GM19455 (cell line): ENCODE results near the gene PMP22.

Source experiments
- ATAC-seq: cut with Tn5 transposase; IDR thresholded peaks from one replicate; pipeline ENCODE4 v1.9.1; 2021; ENCODE audit not compliant: unreplicated experiment

PMP22 gene

DNA sequence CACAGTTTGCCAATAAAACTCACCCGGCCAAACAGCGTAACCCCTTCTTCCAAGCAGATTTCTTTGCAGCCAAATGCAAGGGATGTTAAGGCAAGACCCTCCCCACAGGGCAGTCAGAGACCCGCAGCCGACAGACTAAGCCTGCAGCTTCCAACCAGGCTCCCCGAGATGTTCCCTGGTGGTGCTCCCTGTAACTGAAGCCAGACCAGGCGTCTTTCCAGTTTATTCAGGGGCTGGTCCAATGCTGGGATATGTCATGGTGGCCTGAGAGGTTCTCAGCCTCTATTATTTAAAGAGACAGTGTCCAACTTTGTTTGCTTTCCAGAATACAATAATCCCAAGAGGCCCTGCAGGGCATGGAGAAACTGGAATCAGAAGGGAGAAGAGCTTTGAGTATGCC lies at the start of gene PMP22:
PMP22 (minus strand) TSS at position 196 of the 400 bp plus-strand sequence. CDS start 4,599 bp downstream, outside the sequence.
- no peak for ATAC-seq

DNA sequence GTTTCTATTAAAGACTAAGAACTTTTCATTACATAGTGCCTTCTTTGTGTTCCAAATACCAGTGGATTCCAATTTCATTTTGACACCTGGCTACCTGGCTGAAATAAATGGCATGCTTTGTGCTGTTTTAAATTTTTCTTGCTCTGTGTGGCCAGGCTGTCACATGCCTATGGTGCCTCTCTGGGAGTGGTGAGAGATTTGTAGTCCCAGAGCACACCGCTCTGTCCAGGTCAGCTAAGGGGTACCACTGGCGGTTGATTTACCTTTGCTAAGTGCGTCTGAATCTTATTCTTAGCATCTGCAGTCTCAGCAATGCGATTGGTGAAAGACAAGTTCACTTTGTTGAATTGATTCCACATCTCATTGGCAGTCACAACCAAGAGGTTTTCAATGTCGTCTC lies 46.9 kb upstream of the PMP22 start:
- ATAC-seq, result no peak

DNA sequence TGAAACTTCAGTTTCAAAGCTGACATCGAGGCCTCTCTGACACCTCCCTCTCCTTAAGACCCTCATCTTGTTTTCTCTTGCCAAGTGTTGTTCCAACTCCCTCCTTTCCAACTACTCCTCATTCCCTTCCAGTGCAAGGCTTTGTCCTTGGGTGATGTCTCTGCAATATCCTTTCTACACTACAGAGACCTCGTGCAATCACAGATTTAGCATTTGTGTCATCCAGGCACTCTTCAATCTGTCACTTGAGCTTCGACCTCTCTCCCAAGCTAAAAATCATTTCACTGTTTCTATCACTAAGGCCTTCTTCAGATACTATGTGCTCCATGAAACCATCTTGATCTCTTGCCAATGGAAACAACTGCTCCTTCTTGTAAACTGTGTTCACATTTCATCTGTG lies 44.7 kb upstream of the PMP22 start:
- no peak for ATAC-seq

DNA sequence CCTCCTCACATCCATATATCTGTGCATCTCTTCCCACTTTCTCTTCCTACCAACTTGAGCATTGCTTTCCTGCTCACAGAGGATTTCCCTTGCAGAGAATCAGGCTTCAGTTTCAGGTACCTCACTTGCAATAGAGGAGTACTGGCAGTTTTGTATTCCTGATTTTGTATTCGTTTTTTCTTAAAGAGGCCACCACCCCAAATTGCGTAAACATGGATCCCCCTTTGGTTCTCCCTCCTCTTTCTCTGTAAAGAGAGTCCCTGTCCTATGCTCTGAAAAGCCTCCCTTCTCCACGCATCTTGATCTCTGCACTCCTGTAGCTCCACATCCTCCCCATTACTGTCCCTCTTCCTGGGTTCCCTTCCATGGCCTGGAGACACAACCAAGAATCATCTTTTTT lies 44.1 kb upstream of the PMP22 start:
- no peak for ATAC-seq

DNA sequence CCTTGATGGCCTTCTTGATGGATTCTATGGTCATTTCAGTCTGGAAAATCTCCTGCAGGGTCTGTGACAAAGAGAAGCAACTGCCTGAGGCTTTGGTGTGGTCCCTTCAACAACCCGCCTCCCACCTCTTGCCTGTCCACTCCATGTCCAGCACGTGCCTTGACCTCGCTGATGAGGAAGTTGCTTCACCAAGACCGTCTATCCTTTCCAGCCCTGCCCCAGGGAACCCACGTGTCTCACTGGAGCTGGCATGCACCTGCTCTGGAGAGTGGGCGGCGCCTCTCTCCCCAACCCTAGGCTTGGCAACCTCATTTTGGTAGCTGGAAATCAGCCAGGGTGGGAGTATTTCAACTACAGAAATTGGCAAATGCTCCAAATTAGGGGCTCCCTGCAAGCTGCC lies 43.6 kb upstream of the PMP22 start:
- ATAC-seq, result no peak

DNA sequence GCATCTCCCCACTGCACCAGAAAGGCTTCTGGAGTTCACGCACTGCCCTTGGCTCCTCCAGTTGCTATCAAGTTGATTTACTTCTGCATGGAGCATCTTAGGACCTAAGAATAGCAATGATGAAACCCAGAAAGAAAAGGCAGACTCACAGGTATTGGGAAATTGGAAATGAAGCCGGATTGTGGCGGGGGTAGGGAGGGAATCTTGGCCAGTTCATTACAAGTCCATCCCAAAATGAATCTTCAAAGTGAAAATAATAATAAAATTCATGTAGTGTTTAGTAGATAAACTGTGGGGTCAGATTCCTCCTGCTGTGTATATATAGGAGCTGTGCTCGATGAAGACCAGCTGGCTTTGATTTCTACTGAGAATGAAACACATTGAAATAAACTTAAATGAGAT lies 42.6 kb upstream of the PMP22 start:
- ATAC-seq, result no peak

DNA sequence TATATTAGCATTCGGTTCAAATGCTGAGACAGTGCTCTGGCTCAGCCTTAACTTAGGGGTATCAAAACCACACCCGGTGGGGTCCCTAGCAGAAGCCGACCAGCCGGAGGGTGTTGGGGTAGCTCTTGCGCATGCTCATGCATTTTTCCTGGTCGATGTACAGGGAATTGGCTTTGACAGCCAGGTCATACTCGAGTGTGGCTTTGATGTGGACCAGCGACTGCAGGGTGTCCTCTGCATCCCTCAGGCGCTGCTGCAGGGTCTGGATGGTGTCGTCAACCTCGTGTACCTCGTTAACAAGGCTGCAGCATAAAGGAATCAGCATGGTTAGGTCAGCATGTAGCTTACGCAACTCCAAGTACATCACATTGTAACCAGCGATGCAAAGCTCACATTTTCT lies 38.7 kb upstream of the PMP22 start:
- no peak for ATAC-seq

DNA sequence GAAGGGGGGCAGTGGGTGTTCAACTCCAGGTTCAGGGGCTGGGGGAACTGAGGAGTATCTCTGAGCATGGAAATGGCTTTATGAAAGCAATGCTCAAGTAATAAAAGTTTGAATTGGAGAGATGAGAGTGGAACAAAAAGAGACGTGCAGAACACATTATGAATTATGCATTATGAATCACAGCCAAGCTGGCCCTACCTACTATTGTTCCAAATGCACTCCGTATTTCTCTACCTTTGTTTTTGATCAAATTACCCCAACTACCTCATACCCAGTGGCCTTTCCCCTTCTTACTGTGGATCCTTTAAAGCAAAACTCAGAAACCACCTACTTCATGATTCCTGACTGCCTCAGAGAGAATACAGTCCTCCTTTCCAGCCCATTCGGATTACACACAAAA lies 38.1 kb upstream of the PMP22 start:
- no peak for ATAC-seq

DNA sequence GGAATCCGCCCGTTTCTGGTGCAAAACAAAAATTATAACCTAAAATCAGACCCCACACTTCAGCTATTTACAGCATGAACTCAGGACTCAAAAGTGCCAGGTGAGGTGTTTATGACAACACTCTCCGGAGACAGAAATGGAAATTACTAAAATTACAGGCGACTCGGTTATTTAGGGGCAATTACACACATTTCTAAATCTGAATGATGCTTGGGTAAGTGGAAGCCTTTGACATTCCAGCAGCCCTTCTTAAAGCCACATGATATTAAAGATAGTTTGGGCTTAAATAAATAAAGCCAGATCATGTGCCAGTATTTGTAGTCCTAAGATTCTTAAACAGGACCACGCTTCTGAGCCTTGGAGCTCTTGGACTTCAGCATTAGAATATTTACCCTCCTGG lies 36.7 kb upstream of the PMP22 start:
- no peak for ATAC-seq

DNA sequence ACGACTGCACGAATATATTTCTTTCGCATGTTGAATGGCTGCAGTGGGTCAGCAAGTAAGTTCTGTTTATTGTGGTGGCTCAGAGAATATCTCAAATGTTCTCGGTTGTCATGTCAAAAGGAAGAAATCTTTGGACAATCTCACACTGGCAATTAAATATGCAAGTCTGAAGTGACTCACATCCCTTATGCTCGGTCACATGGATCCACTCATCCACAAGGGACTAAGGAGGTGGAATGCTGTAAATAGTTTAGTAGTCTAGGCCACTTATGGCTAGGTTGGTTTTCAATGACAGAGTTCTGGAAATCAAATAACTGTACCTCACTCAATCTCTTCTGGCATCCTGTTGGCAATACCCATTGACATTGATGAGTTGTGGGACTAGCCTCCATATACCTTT lies 33.0 kb upstream of the PMP22 start:
- ATAC-seq, result no peak

DNA sequence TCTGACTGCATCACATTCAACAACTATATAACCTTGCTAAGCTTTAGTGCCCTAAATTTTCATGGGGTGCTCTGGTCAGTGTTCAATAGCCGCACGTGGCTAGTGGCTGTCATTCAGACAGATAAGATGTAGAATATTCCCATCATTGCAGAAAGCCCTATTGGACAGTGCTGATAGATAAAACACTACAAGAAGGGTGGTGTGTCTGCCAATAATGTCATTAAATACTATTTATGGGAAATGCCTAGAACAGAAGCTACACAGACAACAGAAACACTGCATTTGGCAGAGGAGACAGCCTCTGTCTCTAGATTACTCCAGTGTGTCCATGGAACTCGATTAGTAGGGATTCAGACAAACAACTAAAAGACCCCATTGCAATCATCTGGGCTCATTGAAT lies 28.4 kb upstream of the PMP22 start:
- no peak for ATAC-seq

DNA sequence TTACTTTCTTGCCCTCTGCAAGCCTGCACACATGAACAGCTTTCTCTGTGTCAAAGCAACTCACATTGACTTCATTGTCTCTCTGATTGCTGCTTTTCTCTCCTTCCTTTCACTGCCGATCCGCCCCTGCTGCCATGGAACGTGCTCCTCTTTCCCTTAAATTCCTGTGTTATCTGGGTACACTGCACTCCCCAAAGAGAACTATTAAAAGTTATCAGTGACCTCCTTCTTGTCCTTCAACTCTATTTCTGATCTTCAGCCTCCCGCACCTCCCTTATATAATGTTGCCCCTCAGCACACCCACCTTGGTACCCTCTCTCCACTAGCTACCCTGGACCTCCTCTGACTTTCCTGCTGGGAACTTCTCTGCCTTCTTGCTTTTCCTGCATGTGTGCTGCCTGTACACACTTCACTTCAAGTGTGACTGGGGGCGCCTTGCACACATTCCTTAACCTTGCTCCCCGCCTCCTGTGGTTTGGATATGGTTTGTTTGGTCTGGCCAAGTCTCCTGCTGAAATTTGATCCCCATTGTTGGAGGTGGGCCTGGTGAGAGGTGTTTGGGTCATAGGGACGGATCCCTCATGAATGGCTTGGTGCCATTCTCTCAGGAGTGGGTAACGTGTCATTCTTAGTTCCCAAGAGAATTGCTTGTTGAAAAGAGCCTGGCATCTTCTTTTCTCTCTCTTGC lies 26.7 kb upstream of the PMP22 start:
- no peak for ATAC-seq

DNA sequence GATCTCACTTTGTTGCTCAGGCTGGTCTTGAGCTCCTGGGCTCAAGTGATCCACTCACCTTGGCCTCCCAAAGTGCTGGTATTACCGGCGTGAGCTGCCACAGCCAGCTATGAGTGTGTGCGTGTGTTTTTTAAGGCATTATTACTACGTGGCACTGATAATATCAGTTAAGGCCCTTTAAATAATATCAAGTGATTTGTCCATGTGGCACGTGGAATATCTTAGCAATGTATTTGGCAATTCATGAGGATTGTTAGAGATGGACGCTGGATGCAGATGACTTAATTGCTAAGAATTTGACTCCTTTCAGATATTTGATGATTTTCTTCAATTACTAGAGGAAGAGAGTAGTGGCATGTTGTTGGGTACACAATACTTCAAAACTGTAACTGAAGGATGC lies 25.5 kb upstream of the PMP22 start:
- ATAC-seq, result no peak

DNA sequence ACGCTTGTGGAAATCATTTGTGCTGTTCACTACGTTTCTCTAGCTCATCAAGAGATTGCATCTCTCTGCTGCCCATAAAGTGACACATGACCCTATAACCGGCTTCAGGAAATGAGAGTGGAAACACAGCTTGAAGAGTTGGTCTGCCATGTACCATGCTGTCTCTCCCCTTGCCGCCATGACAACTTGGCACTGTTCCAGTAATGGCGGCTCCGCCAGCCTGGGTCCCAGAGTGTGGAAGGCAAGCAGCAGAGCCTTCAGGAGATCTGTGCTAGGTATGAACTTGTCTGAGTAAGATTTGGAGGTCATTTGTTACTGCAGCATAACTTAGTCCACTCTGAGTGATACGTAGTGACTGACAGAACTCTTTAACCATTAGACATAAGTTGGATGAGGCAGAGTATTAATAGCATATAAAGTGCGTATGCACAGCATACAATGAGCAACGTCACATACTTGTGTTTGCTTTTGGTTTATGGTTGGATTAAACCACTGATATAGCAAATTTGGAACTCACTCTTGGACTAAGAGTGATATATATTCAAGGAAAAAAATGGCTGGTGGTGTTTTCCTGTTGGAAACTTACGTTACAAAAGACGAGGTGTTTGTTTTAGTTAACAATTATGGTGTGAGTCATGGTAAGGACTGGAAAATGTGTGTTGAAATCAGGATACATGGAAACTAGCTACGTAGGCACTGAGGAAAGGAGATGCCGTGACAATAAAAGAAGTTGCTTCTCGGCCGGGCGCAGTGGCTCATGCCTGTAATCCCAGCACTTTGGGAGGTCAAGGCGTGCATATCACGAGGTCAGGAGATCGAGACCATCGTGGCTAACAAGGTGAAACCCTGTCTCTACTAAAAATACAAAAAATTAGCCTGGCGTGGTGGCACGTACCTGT lies 24.4 kb upstream of the PMP22 start:
- no peak for ATAC-seq

DNA sequence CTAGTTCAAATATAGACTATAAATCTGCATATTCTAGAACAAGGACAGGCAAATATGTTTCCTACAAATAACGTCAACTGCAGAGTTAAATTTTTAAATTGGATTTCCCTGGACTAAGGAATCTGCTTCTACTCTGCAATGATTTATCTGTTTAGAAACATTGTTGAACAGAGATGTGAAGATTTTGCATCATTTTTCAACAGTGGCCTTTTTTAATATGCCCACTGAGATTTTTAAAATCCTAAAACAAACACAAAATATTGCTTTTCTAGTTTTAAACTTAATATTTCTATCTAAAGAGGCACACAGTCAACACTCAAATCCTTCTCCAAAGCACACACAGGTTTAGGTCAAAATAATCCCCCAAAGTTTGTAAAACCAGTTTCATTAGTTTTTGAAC lies 23.7 kb upstream of the PMP22 start:
- no peak for ATAC-seq

DNA sequence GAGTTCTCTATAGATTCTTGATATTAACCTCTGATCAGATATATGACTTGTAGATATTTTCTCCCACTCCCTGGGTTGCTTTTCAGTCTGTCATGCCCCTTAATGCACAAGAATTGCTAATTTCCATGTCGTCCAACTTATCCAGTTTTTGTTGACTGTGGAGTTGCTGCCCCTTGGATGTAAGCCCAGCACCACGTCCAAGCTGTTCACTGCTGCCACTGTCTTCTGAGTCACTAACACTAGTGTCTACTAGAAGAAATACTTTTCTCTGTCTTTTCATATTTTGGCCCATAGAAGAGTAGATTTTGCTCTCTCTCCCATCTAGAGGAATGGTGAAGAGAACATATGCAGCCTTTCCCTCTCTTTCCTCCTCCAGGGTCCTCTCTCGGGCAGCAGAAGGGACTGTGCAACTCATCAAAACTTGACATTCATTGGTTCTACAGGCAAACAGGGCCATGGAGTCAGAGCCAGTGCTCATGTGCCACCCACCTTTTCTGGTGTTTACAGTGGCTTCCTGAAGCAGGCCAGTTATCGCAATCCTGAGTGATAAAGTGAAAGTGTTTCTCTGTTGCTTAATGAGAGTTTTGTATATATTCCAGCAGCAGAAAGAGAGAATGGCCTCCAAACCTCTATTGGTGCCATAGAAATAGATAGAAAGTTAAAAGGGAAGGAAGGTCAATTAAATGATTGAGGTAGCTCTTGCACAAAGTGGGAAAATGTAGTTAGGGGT lies 22.6 kb upstream of the PMP22 start:
- ATAC-seq, result no peak

DNA sequence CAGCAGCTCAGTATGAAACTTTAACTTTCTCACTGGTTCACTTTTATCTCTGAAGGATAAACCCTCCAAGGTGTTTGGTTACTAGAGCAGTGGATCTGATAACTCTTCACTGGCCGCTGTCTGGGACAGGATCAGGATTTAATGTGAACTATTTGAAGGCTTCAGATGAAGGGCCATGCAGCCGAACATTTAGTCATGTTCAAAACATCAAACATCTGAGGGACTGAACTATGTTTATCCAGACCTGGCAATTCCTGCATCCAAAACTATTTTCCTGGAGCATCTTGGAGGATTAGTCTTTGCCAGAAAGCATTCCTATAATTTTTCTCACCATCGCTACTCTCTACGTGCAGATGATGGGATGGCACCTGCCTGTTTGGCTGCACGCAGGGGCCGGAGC lies 20.3 kb upstream of the PMP22 start:
- no peak for ATAC-seq

DNA sequence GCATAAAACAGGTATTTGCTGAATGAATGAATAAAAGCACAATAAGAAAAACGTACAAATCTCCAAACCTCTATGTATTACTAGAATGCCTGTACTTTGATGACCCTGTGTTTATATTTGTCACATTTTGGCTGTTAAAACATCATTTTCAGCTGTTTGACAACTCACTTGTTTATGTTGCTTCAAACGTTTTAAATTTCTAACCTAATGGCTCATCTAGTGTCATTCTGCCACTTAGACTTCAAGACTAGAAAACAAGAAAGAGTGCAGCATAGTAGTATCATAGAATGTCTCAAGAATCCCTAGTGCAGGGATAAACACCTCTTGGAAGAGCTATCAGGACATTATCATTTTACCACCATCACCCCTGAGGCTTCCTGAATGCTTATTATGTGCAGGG lies 19.4 kb upstream of the PMP22 start:
- ATAC-seq, result no peak

DNA sequence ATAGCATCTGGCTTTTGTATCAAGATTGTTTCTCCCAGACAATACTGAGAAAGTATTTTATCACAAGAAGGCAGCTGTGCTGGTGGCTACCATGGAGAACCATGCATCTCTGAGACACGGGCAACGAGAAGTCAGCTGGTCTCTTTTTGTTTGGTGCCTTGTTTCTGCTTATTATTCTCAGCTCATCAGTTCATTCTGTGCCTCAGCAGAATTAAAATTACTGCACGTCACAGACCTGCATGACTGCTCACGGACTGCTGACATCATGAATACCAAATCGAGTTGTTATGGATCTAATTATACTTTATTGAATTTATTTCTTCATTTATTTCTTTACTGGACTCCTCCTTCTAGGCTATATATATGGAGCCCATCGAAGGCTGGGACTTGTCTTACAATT lies 19.0 kb upstream of the PMP22 start:
- no peak for ATAC-seq

DNA sequence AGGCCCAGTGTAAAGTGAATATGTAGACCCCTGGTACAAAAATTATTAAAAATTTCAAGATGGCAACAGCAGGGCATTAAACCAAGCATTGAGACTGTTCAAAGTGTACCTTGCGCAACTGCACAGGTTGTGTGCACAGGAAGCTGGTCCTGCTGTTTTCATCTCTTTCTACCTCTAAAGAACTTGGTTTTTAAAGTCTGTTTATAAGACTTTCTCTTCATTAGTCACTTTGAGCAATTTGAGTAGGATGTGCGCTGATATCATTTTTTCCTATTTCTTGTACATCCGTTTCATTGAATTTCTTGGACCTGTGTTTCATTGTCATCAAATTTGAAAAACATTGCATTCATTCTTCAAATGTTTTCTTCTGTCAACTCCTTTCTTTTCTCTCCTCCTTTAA lies 16.8 kb upstream of the PMP22 start:
- no peak for ATAC-seq

DNA sequence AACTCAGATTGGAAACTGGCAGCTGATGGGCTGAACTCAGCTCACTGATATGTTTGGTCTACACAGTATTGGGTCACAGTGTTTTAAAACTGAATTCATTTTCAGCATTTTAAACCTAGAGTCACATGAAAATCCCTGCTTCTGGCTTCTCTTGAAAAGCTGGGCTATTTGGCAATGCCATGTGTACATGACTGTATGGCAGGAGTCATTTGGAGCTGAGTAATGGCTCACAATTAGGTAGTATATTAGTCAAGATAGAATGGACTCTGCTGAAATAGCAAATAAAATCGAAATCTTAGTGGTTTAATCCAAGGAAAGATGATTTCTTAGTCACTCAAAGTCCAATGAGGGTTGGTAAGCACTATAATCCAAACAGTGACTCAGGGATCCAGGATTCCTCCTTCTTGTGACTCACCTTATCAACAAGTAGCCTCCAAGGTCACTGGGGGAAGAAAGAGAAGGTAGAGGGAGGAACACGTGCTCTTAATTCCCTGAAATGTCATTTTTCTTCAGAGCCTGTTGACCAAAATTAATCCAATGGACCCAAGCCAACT lies 13.9 kb upstream of the PMP22 start:
- ATAC-seq, result no peak

DNA sequence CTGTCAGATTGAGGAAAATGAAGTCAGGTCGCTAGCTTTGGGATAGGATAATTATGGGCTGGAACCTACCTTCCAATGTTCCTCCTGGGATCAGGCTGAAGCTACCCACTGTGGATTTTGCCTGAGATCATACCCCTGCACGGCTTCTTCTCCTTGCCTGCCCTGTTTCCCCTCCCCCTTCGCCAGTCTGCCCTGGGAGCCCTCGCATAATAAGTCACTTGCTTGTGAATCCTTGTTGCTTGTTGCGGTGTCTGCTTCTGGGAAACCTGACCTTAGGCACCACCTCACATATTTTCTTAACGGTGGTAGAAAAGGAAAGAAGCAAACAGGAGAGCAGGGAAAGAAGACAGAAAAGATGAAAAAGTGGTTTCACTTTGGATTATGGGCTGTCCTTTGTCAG lies 13.3 kb upstream of the PMP22 start:
- ATAC-seq, result no peak
